OCI-LY7 (cell line): ENCODE data around the gene ASIC2. TPM values are rescaled to one million over a fixed set of nuclear protein-coding genes. Genes with fewer than 3 reads are reported as not detected.

Experiments
- BruUV-seq: library from RNA; stranded (reverse); fragments of 400-500 nt; replicated peaks from 2 replicates; lab custom pipeline; 2021; lab: Mats Ljungman, UMichigan
- CTCF ChIA-PET: fragments of 300-600 bp; sonication (Branson Sonifier 250); formaldehyde crosslinking; loops from one replicate; lab custom pipeline; 2022; ENCODE audit warnings: antibody characterized with exemption; ENCODE audit not compliant: unreplicated experiment; lab: Charles Lee
- POLR2A ChIA-PET: fragments of 300-600 bp; sonication (Branson Sonifier 250); formaldehyde crosslinking; loops from one replicate; lab custom pipeline; 2022; ENCODE audit warnings: antibody characterized with exemption; lab: Charles Lee
- DNase-seq: peaks from one replicate; pipeline ENCODE4 v3.0.0-alpha.2; 2015; ENCODE audit warnings: low spot score
- H2AFZ ChIP-seq: fragments of 200-600 bp; sonication (generic), shearing (Covaris generic); 2 replicates; pipeline ENCODE4 v1.6.1; 2014; ENCODE audit warnings: mild to moderate bottlenecking, antibody characterized with exemption, low read length, moderate library complexity
- H3K27ac ChIP-seq: fragments of 200-600 bp; sonication (generic); 2 replicates; pipeline ENCODE4 v1.5.1; 2014; ENCODE audit warnings: mixed run types, low read depth, mild to moderate bottlenecking, moderate library complexity, low read length, inconsistent platforms; ENCODE audit not compliant: poor library complexity, severe bottlenecking
- H3K36me3 ChIP-seq: fragments of 200-600 bp; sonication (generic); 2 replicates; pipeline ENCODE4 v1.6.1; 2014; ENCODE audit warnings: mild to moderate bottlenecking, antibody characterized with exemption, low read length, moderate library complexity, mixed read lengths; ENCODE audit not compliant: insufficient read depth
- H3K4me1 ChIP-seq: fragments of 200-600 bp; sonication (generic); 2 replicates; pipeline ENCODE4 v1.5.1; 2014; ENCODE audit warnings: mild to moderate bottlenecking, low read length; ENCODE audit not compliant: insufficient read depth, poor library complexity, severe bottlenecking
- H3K4me2 ChIP-seq: fragments of 200-600 bp; sonication (generic); 2 replicates; pipeline ENCODE4 v1.6.1; 2014; ENCODE audit warnings: mild to moderate bottlenecking, low read length
- H3K4me3 ChIP-seq: fragments of 200-600 bp; sonication (generic); 2 replicates; pipeline ENCODE4 v1.5.1; 2014; ENCODE audit warnings: mild to moderate bottlenecking, low read depth, low read length; ENCODE audit not compliant: poor library complexity, severe bottlenecking
- H3K79me2 ChIP-seq: fragments of 200-600 bp; sonication (generic); 2 replicates; pipeline ENCODE4 v1.6.1; 2016; ENCODE audit warnings: low read depth, mild to moderate bottlenecking, low read length, moderate library complexity, mixed read lengths; ENCODE audit not compliant: insufficient read depth
- H3K9me2 ChIP-seq: fragments of 200-600 bp; sonication (generic); 2 replicates; pipeline ENCODE4 v1.6.1; 2016; ENCODE audit warnings: mild to moderate bottlenecking, low read length, mixed read lengths; ENCODE audit not compliant: insufficient read depth
- H3K9me3 ChIP-seq: fragments of 200-600 bp; sonication (generic); 2 replicates; pipeline ENCODE4 v1.6.1; 2014; ENCODE audit warnings: mild to moderate bottlenecking, mixed run types, low read length, mixed read lengths
- H4K20me1 ChIP-seq: fragments of 200-600 bp; sonication (generic); 2 replicates; pipeline ENCODE4 v1.6.1; 2014; ENCODE audit warnings: mild to moderate bottlenecking, antibody characterized with exemption, low read length, moderate library complexity, mixed read lengths; ENCODE audit not compliant: insufficient read depth
- CTCF ChIP-seq: fragments of 200-600 bp; sonication (generic); conservative IDR thresholded peaks from 2 replicates; pipeline ENCODE4 v1.5.1; 2014; ENCODE audit warnings: mild to moderate bottlenecking, antibody characterized with exemption, low read length, moderate library complexity, mixed read lengths
- EZH2phosphoT487 ChIP-seq: fragments of 200-600 bp; sonication (generic); IDR thresholded peaks from 2 replicates; pipeline ENCODE4 v1.6.1; 2018; ENCODE audit warnings: low read depth, borderline replicate concordance, mild to moderate bottlenecking, mixed run types, antibody characterized with exemption, low read length, moderate library complexity, mixed read lengths
- intact Hi-C: fragments of 100-400 bp; cut with micrococcal nuclease; formaldehyde crosslinking; loops from one replicate; pipeline ENCODE4 v1.10.0; 2022; ENCODE audit not compliant: unreplicated experiment
- total RNA-seq, 2 experiments: library from RNA; depleted of rRNA in 1 of 2; stranded (reverse); fragments of >200 nt in 1 of 2; shearing (Covaris generic) in 1 of 2; gene quantifications; 2 replicates each; pipeline ENCODE4 v1.2.3, GENCODE V29; 2014 to 2022

ASIC2 gene
- total RNA-seq, 2 experiments from 2014 or later: not detected

- Histone ChIP-seq H3K36me3 (no peaks in the 10 kb centered on the region), H3K4me1 (no peaks in the 10 kb centered on the region), H3K9me3 (no peaks in the 10 kb centered on the region), H3K4me3 (no peak overlapping the region), H3K79me2 (no peaks in the 10 kb centered on the region), H3K4me2 (no peak overlapping the region), H4K20me1 (no peaks in the 10 kb centered on the region), H3K9me2 (no peaks in the 10 kb centered on the region), H3K27ac (no peak overlapping the region), H2AFZ (no peak overlapping the region)
- POLR2A ChIA-PET: no interaction called here
- TF ChIP-seq CTCF (no peak), EZH2phosphoT487 (no peak)
- CTCF ChIA-PET: no interaction called here
- intact Hi-C loops: no loop called here
- no TSS peak for BruUV-seq
- no peak for DNase-seq
These were observed 193.8 kb downstream of the ASIC2 start for GRCh38 chr17:33099252-33099651.

- no peaks in the 10 kb centered on the region for H3K9me3 ChIP-seq
- H3K36me3 ChIP-seq: no peaks in the 10 kb centered on the region
- BruUV-seq: no TSS peak
- no peak overlapping the region for H2AFZ ChIP-seq
- TF ChIP-seq EZH2phosphoT487: no peak
- DNase-seq: no peak
- no peak overlapping the region for H3K4me3 ChIP-seq
- no peak overlapping the region for H3K4me2 ChIP-seq
- no peak overlapping the region for H3K27ac ChIP-seq
- H3K79me2 ChIP-seq: no peaks in the 10 kb centered on the region
- intact Hi-C loops: no loop called here
- ChIA-PET CTCF (no interaction called here), POLR2A (no interaction called here)
- no peaks in the 10 kb centered on the region for H4K20me1 ChIP-seq
- H3K4me1 ChIP-seq: no peaks in the 10 kb centered on the region
- no peaks in the 10 kb centered on the region for H3K9me2 ChIP-seq
These were observed 195.7 kb downstream of the ASIC2 start for GRCh38 chr17:33097411-33097810.

GRCh38 chr17:33096161-33096560 lies 196.9 kb downstream of the ASIC2 start:
- Histone ChIP-seq H3K4me3 (no peak overlapping the region), H3K9me2 (no peaks in the 10 kb centered on the region), H3K27ac (no peak overlapping the region), H3K36me3 (no peaks in the 10 kb centered on the region), H3K79me2 (no peaks in the 10 kb centered on the region), H4K20me1 (no peaks in the 10 kb centered on the region), H2AFZ (no peak overlapping the region), H3K4me1 (no peaks in the 10 kb centered on the region), H3K4me2 (no peak overlapping the region), H3K9me3 (no peaks in the 10 kb centered on the region)
- ChIA-PET CTCF (no interaction called here), POLR2A (no interaction called here)
- no TSS peak for BruUV-seq
- TF ChIP-seq CTCF: no peak
- TF ChIP-seq EZH2phosphoT487: no peak
- intact Hi-C loops: no loop called here
- no peak for DNase-seq
